Activated CD4-positive, alpha-beta T cell treated with anti-CD3 and anti-CD28 coated beads for 48 hours (primary cell): ENCODE data around the gene SUMF1.
"Not testable (repeated sequence)": the region's sequence is repeated elsewhere in the genome, so short reads cannot be mapped to it uniquely, and the experiment has no call there.

ENCODE experiments used
- DNase-seq: peaks from one replicate; pipeline ENCODE4 v3.0.0-alpha.2; 2020

Gene SUMF1

DNA sequence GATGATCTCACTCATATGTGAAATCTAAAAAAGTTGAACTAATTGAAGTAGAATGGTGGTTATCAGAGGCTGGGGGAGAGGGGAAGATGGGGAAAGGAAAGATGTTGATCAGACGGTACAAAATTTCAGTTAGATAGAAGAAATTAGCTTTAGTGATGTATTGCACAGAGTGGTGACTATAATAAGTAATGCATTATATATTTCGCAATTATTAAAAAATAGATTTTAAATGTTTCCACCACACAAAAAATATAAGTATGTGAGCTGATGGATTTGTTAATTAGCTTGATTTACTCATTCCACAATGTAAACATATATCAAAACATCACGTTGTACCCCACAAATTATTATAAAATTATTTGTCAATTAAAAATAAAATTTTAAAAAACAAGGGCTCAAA is 8.1 kb downstream of the SUMF1 start:
- DNase-seq: no peak

DNA sequence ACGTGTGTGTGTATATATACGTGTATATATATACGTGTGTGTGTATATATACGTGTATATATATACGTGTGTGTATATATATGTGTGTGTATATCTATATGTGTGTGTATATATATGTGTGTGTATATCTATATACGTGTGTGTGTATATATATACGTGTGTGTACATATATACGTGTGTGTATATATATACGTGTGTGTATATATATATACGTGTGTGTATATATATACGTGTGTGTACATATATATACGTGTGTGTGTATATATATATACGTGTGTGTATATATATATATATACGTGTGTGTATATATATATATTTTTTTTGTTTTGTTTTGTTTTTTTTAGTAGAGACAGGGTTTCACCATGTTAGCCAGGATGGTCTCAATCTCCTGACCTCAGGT is 10.3 kb downstream of the SUMF1 start:
- DNase-seq: not testable (repeated sequence)

DNA sequence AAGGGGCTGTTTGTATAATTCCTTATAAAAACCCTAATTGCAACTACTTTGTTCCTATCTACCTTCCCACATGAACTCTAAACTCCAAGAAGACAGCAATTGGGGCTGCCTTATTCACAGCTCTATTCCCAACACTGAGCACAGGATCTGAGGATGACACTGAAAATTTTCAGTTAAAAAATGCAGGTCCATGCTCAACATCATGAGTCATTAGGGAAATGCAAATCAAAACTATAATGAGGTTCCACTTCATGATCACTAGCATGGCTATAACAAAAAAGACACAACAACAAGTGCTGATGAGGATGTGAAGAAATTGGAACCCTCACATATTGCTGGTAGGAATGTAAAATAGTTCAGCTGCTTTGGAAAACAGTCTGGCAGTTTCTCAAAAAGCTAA is 12.9 kb downstream of the SUMF1 start:
- DNase-seq: no peak

DNA sequence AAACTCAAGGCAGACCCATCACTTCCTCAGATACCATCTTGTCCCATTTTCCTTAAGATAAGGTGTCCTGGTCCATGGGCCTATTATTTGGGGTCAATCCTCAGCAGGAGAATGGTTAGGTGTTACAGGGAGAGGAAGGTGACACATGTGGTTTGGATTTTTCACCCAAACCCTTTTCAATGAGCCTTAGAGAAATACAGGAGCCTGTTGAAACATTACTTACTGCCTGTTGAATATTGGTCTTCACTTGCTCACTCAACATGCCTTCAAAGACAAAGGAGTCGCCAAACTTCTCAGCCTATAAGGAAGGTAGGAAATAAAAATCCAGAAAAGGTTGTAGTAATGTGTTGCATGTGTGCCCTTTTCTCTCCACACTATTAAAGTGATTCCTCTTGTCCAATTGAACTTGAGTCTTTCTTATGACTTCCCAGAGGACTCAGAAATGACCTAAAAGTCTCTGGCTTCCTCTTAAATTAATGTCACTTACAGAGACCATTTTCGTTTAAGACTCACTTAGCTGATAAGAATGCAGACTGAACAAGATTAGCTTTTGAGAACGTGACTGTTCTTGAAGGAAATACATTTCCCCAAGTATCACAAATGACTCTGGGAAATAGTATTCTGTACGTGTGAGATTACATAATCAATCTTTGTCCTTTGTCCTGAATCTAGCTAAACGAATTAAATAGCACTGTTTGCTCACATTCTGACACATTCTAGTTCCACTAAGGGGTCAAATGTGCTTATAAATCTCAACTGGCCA is 17.8 kb downstream of the SUMF1 start:
- DNase-seq: no peak

DNA sequence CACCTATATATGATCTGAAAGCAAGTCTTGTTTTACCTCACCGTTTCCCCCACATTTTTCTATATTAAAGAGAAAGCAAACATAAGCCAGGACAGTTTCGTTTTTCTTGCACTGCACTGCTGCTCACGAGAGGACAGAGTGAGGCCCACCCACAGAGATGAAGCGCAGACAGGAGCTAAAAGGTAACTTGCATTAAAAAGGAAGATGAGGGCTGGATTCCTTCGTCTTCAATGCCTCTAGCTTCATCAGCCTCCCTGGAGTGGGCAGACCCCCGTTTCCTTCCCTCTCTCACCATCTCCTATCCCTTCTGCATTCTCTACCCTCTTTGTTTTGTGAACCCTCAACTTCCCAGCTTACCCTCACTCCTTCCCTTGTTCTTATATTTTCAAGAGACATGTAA is 18.9 kb downstream of the SUMF1 start:
- DNase-seq: no peak

DNA sequence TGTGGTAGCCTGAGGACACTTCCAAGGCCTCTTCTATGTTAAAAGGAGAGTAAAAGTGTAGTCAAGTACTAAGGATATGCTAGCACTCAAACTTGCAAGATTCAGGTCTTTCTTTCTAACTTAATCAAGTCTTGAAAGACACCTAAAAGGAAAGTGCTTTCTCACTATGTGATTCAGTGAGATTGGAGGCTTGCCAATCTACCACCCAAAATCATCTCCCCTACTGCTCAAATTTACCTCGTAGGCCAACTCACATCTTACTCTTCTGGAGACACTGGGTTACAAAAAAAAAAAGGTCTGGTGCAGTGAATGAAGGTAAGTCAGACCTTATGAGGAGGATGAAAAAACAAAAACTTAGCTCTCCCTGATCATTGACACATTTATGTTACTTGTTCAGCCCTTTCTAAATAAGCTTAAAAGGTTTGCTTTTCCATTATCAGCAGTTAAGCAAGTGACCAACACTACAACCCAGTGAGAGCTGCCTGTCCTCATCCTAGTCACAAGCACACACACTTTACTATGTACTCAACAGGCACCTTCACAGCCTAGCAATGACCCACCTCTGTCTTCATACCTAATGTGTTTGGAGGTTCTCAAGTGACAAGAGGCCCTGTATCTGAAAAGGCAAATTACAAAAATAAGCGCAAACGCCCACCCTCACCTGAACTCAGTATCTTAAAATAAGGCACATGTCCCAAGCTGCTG is 19.6 kb downstream of the SUMF1 start:
- no peak for DNase-seq

DNA sequence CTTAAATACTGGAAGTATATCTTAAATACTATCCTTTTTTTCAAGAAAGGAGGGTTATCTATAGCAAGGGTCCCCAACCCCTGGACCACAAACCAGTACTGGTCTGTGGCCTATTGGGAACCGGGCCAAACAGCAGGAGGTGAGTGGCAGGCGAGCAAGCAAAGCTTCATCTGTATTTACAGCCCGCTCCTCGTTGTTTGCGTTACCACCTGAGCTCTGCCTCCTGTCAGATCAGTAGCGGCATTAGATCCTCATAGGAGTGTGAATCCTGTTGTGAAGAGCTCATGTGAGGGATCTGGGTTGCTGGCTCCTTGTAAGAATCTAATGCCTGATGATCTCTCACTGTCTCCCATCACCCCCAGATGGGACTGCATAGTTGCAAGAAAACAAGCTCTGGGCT is 26.1 kb downstream of the SUMF1 start:
- DNase-seq: no peak

DNA sequence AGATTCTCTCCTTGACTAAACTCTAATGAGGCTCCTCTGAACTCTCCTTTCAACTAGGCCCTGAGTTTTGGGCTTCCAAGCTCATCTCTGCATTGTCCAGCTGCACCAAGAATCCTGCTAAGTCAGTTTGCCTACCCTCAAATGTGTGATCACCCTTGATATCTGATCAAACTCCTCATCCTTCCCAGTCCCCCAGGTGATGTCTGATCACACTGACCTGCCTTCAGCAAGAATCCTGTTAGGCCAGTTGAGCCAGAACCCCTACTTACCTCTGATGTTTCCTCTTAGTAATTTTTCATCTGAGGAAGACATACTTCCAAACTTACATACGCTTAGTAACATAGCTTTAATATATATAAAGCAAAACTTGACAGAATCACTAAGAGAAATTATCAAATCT is 28.8 kb downstream of the SUMF1 start:
- no peak for DNase-seq

DNA sequence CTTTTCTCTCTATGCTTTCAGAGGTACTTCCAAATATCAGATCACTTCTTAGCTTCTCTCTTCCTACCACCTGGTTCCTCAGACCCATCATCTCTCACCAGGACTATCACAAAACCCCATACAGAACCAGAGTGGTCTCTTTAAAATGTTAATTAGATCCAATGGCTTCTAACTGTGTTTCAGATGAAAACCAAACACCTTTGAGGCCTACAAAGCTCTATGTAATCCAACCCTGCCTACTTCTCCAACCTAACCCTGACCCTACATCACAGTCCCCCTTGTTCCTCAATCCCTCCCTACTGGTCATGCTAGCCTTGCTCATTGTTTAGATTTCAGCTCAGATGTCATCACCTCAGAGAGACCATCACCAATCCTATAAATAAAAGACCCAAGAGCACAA is 34.8 kb downstream of the SUMF1 start:
- DNase-seq: no peak

DNA sequence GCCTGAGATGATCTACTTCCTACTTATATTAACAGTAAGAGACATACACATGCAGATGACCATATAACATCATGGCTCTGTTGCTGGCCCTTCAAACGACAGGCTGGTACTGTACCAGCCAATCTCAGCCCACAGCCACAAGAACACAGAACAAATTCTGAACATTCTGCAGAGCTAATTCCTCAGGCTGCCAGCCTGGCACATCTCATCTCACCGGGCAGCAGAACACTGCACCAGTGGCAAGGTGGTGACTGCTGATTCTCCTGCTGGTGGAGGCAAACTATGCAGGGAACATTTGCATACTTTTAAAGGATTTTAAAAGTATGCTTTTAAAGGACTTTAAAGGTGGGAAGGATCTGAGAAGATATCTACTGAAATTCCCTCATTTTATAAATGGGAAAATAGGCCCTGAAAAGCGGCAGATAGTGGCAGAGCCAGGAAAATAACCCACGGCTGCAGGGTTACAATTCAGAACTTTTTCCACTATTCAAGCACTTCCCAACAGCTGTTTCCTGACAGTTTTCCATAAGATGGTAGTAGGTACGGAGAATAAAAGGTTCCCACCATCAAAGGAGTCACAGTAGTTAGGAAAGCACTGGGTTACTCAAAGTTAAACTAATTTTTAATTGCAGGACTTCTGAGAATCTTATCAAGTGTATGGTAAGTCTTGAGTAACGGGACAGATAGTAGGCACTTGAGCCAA is 37.3 kb downstream of the SUMF1 start:
- DNase-seq: no peak

DNA sequence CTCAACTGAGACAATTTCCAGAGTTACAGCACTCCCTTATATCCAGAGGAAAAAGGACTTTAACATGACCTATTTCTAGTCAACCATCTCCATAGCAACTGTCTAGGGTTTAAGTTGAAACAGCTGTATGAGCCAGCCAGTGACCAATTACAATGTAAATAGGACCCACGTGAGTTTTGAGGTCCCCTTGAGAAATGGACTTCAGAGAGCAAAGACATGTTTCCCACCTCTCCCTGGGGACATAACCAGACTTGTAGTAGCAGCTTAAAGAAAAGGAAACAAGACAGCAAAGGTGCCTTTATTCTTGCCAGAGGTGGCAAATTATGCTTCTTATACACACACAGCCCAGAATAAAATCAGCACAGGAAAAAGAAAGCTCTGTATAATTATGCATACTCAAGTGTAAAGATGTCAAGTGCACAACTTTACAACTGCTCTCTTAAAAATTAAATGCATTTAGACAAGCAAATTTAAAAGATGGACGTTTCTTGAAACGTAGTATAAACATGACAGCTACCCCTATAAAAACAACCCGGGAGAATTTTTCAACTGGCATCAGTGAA is 40.2 kb downstream of the SUMF1 start:
- no peak for DNase-seq

DNA sequence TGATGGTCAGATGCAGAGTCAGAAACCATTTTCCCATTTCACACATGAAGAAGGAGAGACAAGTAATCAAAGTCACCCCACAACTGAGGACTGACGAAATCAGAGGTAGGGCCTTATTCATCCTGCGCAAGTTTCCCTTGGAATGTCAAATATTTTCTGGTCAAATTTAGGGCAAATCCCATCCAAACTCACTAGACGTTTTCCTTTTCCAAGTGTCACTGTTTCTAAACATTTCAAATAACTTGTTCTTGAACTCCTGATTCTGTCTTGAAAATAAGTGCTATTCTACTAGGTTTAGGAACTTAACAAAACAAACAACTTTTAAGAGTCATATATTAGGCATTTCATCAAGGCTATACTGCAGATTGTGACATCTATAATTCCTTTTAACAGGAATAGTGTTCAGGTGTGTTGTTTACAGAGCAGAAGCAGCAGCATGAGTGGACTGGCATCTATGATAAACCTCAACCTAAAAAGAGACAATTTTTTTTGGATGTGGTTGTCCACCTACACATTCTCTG is 40.7 kb downstream of the SUMF1 start:
- no peak for DNase-seq

DNA sequence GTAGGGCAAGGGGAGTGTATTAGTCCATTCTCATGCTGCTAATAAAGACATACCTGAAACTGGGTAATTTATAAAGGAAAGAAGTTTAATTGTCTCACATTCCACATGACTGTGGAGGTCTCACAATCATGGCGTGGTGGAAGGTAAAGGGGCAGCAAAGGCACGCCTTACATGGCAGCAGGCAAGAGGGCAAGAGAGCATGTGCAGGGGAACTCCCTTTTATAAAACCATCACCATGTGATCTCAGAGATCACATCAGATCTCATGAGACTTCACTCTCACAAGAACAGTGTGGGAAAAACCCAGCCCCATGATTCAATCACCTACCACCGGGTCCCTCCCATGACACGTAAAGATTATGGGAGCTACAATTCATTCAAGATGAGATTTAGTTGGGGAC is 41.4 kb downstream of the SUMF1 start:
- DNase-seq: peak; percentile 68

DNA sequence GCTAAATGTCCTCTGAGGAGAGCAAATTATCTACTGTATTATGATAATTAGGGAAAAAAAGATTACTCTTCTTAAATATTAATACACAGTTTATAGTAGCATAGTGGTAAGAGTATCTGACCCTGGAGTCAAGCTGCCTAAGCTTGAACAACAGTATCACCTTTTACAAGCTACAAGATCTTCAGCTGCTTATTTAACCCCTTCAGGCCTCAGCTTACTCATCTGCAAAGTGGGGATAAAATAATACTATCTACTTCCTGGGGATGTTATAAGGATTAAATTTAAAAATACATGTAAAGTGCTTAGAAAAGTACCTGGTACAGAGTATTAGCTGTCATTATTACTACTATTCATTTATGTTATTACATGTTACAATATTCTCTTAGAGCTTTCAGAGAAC is 42.0 kb downstream of the SUMF1 start:
- DNase-seq: no peak

DNA sequence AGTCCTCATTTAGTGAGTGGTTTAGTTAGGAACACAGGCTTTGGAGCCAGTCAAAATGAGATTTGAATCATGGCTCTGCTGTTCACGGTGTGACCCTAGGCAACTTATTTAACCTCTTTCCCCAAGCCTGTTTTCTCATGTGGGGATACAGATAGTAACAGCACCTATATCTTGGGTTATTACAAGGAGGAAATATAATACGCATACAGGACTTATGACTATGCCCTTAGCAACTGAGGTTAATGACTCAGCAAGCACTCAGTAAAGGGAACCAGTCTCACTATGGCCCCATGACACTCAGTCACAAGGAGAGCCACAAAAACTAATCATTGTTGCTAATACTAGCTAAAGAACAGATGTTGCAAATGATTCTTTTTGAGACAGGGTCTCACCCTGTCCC is 45.9 kb downstream of the SUMF1 start:
- peak; percentile 44 for DNase-seq

DNA sequence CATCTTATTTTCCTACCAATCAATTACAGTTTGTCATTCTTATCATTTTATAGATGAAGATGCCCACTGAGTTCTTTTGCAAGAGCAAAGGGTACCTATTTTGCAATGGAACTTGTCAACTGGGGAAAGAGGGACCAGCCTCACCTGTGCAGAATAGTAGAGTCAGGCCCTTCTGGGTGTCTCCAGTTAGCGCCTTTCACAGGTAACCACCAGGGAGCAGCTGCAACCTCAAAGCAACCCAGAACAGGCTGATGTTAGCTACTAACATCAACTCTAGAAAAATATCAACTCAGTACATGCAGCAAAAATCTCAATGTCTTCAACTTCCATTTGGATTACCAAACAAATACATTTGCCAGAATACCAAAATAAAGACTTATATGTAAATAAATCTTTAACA is 47.1 kb downstream of the SUMF1 start:
- DNase-seq: no peak

DNA sequence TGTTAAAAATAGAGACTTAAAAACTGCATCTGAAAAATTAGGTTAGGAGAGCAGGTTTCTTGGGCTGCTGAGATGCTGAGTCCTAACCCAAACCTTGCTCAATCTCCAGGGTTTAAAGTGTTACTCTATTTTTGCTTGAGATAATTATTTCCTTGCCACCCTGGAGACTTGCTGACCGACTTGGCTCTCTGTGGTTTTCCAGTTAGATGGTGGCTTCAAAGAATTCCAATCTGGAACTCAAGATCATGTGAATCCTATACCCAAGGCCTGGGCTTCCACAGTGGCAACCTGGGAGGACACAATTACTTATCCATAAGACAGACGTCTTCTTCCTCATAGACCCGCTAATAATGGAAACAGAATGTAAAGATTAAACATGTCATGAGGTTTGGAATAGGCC is 47.7 kb downstream of the SUMF1 start:
- no peak for DNase-seq

DNA sequence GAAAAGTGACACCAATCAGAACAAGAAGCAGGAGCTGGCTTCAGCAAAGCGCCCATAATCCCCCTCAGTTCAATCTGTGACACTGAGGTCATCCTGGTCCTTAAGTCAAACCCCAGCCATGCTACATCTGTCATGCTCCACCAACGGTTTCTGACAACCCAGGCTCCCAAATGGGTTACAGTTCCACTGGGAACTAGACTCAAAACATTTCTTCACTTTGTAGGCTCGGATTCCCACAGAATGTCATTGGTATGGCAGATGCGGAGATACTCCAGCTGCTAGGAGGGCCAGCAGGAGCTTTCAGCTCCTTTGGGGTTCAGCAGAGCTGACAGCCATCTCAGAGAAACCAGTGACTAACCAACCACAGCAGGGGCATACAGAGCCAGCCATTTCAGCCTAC is 48.9 kb downstream of the SUMF1 start:
- DNase-seq: peak; percentile 38

DNA sequence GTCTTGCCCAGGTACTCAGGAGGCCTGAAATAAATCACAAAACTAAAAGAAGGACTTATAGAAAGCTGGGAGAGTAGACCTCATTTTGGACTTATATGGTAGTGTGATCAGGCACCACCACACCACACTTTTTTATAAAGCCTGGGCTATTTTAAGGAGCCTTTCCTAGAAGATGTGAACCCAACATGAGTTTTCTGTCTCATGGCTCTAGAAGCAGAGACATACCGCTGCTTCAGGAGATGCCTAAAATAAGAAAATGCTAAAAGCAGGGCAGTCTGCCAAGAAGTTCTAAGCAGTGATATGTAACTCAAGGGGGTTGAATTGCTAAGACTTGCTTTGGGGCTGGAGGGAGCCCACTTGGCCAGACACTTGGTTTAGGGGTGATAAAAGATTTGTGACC is 49.6 kb downstream of the SUMF1 start:
- DNase-seq: no peak

DNA sequence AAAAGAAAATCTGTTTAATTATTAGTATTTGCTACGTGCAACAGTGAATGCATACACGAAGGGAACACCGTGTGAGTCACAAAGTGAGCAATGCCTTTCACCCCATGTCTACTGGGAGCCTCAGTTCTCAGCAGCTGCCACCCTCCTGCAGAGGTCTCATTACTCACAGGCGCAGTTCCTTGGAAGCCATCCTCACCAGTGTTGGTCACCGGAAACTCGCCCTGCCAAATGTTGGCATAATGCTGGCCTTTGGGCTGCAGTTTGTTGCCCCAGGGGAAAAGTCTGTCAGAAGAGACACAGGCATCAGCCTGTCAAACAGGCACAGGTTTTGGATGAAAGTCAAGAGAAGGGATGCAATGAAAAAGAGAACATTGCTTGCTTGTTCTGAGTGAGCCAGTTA is 50.1 kb downstream of the SUMF1 start:
- DNase-seq: peak; percentile 71

DNA sequence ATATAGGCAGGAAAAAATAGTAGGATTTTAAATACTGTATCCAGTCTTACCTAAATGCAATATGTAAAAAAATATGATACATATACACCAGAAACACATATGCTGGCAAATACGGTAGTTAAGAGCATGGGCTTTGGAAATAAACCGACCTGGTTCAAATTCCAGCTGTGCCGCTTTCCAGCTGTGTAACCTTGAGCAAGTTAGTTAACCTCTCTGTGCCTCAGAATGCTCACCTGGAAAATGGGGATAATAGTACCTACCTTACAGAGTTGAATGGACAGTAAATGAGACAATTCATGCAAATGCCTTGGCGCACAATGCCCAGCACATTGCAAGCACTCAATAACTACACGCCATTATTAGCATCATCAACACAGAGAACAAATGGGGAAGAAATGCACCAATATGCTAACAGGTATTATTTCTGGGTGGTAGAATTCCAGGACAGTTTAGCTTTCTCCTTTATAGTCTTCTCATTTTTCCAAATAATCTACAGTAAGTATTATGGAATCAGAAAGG is 50.6 kb downstream of the SUMF1 start:
- DNase-seq: no peak

DNA sequence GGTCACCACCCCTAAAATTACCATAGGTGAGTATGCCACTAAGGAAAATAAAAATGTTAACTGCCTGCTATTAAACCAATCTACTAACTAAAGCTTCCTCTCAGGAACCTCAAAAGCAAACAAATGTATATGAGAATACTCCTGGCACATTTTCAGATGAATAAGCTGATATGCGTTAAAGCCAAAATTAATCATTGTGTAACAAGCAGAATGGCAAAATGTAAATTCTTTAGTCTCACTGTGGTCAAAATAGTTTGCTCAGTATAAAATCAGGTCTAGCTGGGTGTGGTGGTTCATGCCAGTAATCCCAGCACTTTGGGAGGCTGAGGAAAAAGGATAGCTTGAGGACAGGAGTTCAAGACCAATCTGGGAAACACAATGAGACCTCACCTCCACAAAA is 53.6 kb downstream of the SUMF1 start:
- no peak for DNase-seq

DNA sequence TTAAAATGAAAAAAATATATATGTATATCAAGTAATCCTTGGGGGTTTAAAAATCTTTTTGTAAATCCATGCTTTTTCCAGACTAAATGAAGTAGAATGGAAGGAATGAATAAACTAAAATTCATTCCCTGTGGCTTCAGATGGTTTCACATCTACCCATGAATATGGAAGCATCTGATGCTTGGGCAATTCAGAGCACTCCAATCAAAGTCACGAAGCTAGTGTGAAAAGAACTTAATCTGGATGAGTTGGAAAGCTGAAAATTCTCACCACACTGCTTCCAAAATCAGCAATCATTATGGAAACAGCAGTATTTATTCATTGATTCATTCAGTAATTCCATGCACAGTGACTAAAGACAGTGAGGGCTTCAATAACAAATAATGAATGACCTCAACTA is 55.2 kb downstream of the SUMF1 start:
- no peak for DNase-seq
